Liver (tissue), 9 donors: ENCODE data around the gene OPN4. TPM values are rescaled to one million over a fixed set of nuclear protein-coding genes. Genes with fewer than 3 reads are reported as not detected.

ENCODE experiments used
- DNase-seq: peaks from one replicate; pipeline ENCODE4 v3.0.0-alpha.2; 2017; ENCODE audit warnings: low spot score
- H3K27ac ChIP-seq, 2 donors: one replicate each; pipeline ENCODE4 v1.7.0; 2013; ENCODE audit warnings: inconsistent platforms in 2 of 2, low read length in 2 of 2, control low read depth in 1 of 2, low read depth in 1 of 2, mild to moderate bottlenecking in 1 of 2
- H3K27me3 ChIP-seq, 4 donors: one replicate each; pipeline versions ENCODE4 v1.6.1 to v1.7.0; 2013; ENCODE audit warnings: low read length in 3 of 4, inconsistent platforms in 1 of 4, mild to moderate bottlenecking in 1 of 4, moderate library complexity in 1 of 4; ENCODE audit not compliant: control insufficient read depth in 4 of 4, insufficient read depth in 4 of 4
- H3K36me3 ChIP-seq, 4 donors: one replicate each; pipeline versions ENCODE4 v1.6.1 to v1.7.0; 2013; ENCODE audit warnings: low read length in 3 of 4, mild to moderate bottlenecking in 3 of 4, low read depth in 1 of 4, moderate library complexity in 1 of 4; ENCODE audit not compliant: control insufficient read depth in 4 of 4, insufficient read depth in 3 of 4
- H3K4me1 ChIP-seq, 4 donors: one replicate each; pipeline versions ENCODE4 v1.6.1 to v1.7.0; 2013; ENCODE audit warnings: low read length in 3 of 4, mild to moderate bottlenecking in 3 of 4, moderate library complexity in 1 of 4; ENCODE audit not compliant: control insufficient read depth in 4 of 4, insufficient read depth in 4 of 4
- H3K4me3 ChIP-seq, 3 donors: one replicate each; pipeline versions ENCODE4 v1.6.1 to v1.7.0; 2013; ENCODE audit warnings: low read length in 3 of 3, control low read depth in 1 of 3, low read depth in 1 of 3, mild to moderate bottlenecking in 1 of 3
- H3K9ac ChIP-seq, 2 donors: one replicate each; pipeline ENCODE4 v1.7.0; 2013; ENCODE audit warnings: low read length in 2 of 2, mild to moderate bottlenecking in 2 of 2, moderate library complexity in 2 of 2, control low read depth in 1 of 2, low read depth in 1 of 2
- H3K9me3 ChIP-seq, 4 donors: one replicate each; pipeline versions ENCODE4 v1.6.1 to v1.7.0; 2013; ENCODE audit warnings: low read length in 3 of 4; ENCODE audit not compliant: control insufficient read depth in 4 of 4
- FOXA1 ChIP-seq: IDR thresholded peaks from 2 replicates; pipeline ENCODE4 v1.6.1; 2016; ENCODE audit warnings: antibody characterized with exemption
- FOXA2 ChIP-seq: IDR thresholded peaks from 2 replicates; pipeline ENCODE4 v1.6.1; 2016; ENCODE audit warnings: antibody characterized with exemption
- GABPA ChIP-seq, 2 donors: IDR thresholded peaks in 1 of 2; conservative IDR thresholded peaks in 1 of 2; 2 replicates each; pipeline ENCODE4 v1.6.1; 2016; ENCODE audit warnings: antibody characterized with exemption in 2 of 2, mild to moderate bottlenecking in 1 of 2, moderate library complexity in 1 of 2
- HNF4A ChIP-seq, 2 donors: conservative IDR thresholded peaks; 2 replicates each; pipeline ENCODE4 v1.6.1; 2016; ENCODE audit warnings: antibody characterized with exemption in 2 of 2, mild to moderate bottlenecking in 2 of 2
- HNF4G ChIP-seq: IDR thresholded peaks from 2 replicates; pipeline ENCODE4 v1.6.1; 2016; ENCODE audit warnings: antibody characterized with exemption
- JUND ChIP-seq, 2 donors: IDR thresholded peaks; 2 replicates each; pipeline ENCODE4 v1.6.1; 2016; ENCODE audit warnings: antibody characterized with exemption in 2 of 2
- NR2F2 ChIP-seq: IDR thresholded peaks from 2 replicates; pipeline ENCODE4 v1.6.1; 2016; ENCODE audit warnings: antibody characterized with exemption
- RXRA ChIP-seq, 2 donors: IDR thresholded peaks; 2 replicates each; pipeline ENCODE4 v1.6.1; 2017 to 2018; ENCODE audit warnings: antibody characterized with exemption in 2 of 2, mild to moderate bottlenecking in 1 of 2
- SP1 ChIP-seq: IDR thresholded peaks from 2 replicates; pipeline ENCODE4 v1.6.1; 2018; ENCODE audit warnings: antibody characterized with exemption, mild to moderate bottlenecking
- TAF1 ChIP-seq: conservative IDR thresholded peaks from 2 replicates; pipeline ENCODE4 v1.6.1; 2016; ENCODE audit warnings: antibody characterized with exemption, mild to moderate bottlenecking
- YY1 ChIP-seq: IDR thresholded peaks from 2 replicates; pipeline ENCODE4 v1.6.1; 2016; ENCODE audit warnings: antibody characterized with exemption, mild to moderate bottlenecking
- WGBS: extraction: QIAGEN DNeasy Blood & Tissue Kit; methylation state at CpG from one replicate; pipeline ENCODE4 v1.1.7; 2013; 5-methylcytosine and 5-hydroxymethylcytosine counted together
- polyA plus RNA-seq, 2 donors: library from polyadenylated mRNA; stranded (reverse) in 1 of 2; unstranded in 1 of 2; fragments of 200-250 nt in 1 of 2; fragments of >200 nt in 1 of 2; fragmentation: Nextera tagmentation in 1 of 2; extraction: Ambion mirVana in 1 of 2; gene quantifications; one replicate each; pipeline versions ENCODE4 v1.2.1 to v1.2.3, GENCODE V29; 2013 to 2015
- total RNA-seq, 2 donors: library from RNA; depleted of rRNA; stranded (reverse); fragments of >200 nt; gene quantifications; one replicate each; pipeline ENCODE4 v1.2.3, GENCODE V29; 2014
- TF ChIP-seq, protein P1 (sequence below): fragments of 150-350 bp; IDR thresholded peaks from 2 replicates; pipeline ENCODE4 v1.5.1; 2017; ENCODE audit warnings: improper control_type of control experiment, low read depth, low read length; ENCODE audit not compliant: missing input control
- TF ChIP-seq, protein P2 (sequence below): IDR thresholded peaks from 2 replicates; pipeline ENCODE4 v1.6.1; 2016; ENCODE audit warnings: antibody characterized with exemption
- TF ChIP-seq, protein P3 (sequence below): IDR thresholded peaks from 2 replicates; pipeline ENCODE4 v1.6.1; 2016; ENCODE audit warnings: antibody characterized with exemption
- TF ChIP-seq, protein P4 (sequence below): IDR thresholded peaks from 2 replicates; pipeline ENCODE4 v1.6.1; 2016; ENCODE audit warnings: antibody characterized with exemption
- donor health status: healthy.
- donor health status: healthy.
- donor health status: healthy.
- donor health status: healthy.
- donor health status: healthy.

OPN4 gene
- total and polyA plus RNA-seq, 4 donors: not detected

DNA sequence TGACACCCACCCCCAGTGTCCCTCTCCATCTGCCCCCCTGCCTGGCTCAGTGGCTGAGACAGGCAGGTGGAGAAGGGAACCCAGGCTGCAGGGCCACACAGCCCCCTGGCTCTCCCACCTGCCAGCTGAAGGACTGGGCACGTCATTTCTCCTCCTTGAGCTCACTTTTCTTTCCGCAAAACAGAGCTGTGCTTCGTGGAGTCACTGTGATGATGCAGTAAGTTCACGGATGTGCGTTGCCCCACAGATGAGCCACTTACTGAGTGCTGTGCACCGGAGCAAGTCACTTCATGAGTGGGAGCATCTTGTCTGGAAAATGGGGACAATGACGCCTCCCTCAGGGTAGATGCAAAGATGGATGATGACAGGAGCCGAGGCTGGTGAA is 2.7 kb downstream of the OPN4 start:
- Histone ChIP-seq H3K4me1 (no peaks in the 10 kb centered on the region), H3K9me3 (no peaks in the 10 kb centered on the region), H3K27ac (no peak overlapping the region), H3K36me3 (no peaks in the 10 kb centered on the region), H3K9ac (no peak overlapping the region), H3K4me3 (no peak overlapping the region), H3K27me3 (no peaks in the 10 kb centered on the region)
- TF ChIP-seq, protein P1, sequence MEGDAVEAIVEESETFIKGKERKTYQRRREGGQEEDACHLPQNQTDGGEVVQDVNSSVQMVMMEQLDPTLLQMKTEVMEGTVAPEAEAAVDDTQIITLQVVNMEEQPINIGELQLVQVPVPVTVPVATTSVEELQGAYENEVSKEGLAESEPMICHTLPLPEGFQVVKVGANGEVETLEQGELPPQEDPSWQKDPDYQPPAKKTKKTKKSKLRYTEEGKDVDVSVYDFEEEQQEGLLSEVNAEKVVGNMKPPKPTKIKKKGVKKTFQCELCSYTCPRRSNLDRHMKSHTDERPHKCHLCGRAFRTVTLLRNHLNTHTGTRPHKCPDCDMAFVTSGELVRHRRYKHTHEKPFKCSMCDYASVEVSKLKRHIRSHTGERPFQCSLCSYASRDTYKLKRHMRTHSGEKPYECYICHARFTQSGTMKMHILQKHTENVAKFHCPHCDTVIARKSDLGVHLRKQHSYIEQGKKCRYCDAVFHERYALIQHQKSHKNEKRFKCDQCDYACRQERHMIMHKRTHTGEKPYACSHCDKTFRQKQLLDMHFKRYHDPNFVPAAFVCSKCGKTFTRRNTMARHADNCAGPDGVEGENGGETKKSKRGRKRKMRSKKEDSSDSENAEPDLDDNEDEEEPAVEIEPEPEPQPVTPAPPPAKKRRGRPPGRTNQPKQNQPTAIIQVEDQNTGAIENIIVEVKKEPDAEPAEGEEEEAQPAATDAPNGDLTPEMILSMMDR: no peak
- TF ChIP-seq NR2F2 (no peak), RXRA (IDR thresholded peaks at IDR 0.05) (no peak), JUND (IDR thresholded peaks at IDR 0.05) (no peak), GABPA (IDR thresholded peaks at IDR 0.05 in 1 of 2, conservative IDR thresholded peaks at IDR 0.05 in 1 of 2) (no peak), HNF4G (no peak), TAF1 (no peak), FOXA1 (no peak), YY1 (no peak), FOXA2 (no peak)
- TF ChIP-seq, protein P2, sequence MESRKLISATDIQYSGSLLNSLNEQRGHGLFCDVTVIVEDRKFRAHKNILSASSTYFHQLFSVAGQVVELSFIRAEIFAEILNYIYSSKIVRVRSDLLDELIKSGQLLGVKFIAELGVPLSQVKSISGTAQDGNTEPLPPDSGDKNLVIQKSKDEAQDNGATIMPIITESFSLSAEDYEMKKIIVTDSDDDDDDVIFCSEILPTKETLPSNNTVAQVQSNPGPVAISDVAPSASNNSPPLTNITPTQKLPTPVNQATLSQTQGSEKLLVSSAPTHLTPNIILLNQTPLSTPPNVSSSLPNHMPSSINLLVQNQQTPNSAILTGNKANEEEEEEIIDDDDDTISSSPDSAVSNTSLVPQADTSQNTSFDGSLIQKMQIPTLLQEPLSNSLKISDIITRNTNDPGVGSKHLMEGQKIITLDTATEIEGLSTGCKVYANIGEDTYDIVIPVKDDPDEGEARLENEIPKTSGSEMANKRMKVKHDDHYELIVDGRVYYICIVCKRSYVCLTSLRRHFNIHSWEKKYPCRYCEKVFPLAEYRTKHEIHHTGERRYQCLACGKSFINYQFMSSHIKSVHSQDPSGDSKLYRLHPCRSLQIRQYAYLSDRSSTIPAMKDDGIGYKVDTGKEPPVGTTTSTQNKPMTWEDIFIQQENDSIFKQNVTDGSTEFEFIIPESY: no peak
- TF ChIP-seq, protein P3, sequence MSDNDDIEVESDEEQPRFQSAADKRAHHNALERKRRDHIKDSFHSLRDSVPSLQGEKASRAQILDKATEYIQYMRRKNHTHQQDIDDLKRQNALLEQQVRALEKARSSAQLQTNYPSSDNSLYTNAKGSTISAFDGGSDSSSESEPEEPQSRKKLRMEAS: no peak
- TF ChIP-seq, protein P4, sequence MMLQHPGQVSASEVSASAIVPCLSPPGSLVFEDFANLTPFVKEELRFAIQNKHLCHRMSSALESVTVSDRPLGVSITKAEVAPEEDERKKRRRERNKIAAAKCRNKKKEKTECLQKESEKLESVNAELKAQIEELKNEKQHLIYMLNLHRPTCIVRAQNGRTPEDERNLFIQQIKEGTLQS: no peak
- DNase-seq: no peak
- WGBS: 91% methylated on average over 8 of the region's 8 CpGs

DNA sequence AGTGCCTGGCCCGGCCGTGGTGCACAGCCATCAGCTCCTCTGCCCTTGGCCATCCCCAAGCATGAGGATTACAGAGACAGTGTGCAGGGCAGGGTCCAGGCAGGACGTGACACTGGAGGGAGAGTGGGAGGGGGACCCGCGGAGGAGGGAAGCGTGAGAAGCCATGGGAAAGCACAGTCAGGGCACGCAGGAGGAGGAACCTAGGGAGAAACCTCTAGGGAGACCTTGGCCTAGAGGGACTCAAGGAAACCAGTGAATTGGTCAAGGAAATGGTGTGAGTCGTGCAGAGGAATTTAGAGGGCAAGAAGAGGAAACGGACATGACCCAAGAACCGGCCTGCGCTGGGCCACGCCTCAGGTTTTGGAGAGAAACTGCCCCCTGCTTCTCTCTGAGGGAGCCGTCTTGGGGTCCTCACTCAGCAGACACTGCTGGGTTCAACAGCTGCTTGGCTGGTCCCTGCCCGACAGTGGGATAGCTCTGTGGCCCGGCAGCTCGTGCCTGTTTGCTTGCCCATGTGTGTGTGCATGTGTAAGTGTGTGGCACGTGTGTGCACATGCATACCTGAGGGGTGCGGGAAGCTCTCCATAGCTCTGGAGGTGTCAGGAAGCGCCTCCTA is 3.2 kb downstream of the OPN4 start:
- TF ChIP-seq FOXA1 (no peak), HNF4A (conservative IDR thresholded peaks at IDR 0.05) (no peak), NR2F2 (no peak), YY1 (no peak), JUND (IDR thresholded peaks at IDR 0.05) (no peak), SP1 (no peak)
- TF ChIP-seq, protein P2: no peak
- Histone ChIP-seq H3K9ac (no peak overlapping the region), H3K27me3 (no peaks in the 10 kb centered on the region), H3K9me3 (no peaks in the 10 kb centered on the region), H3K4me1 (no peaks in the 10 kb centered on the region), H3K4me3 (no peak overlapping the region), H3K36me3 (no peaks in the 10 kb centered on the region), H3K27ac (no peak overlapping the region)
- 83% methylated on average over 19 of the region's 19 CpGs for WGBS
- no peak for DNase-seq
